Spleen (tissue), 11 donors: ENCODE measurements around the gene SOX8. TPM values are rescaled to one million over a fixed set of nuclear protein-coding genes. Genes with fewer than 3 reads are reported as not detected.

Source experiments
- DNase-seq: peaks from one replicate; pipeline ENCODE4 v3.0.0-alpha.2; 2020
- H3K27ac ChIP-seq, 8 donors: fragments of 200-600 bp; sonication (generic) in 7 of 8; 1 replicate in 4 of 8; 2 replicates in 4 of 8; pipeline versions ENCODE4 v1.5.0 to v1.8.0; 2016 to 2021; ENCODE audit warnings: inconsistent platforms in 4 of 8, mild to moderate bottlenecking in 4 of 8, moderate library complexity in 1 of 8
- H3K27me3 ChIP-seq, 7 donors: fragments of 200-600 bp; sonication (generic) in 6 of 7; replicated peaks in 1 of 7; 1 replicate in 4 of 7; 2 replicates in 3 of 7; pipeline versions ENCODE4 v1.5.0 to v1.8.0; 2016 to 2021; ENCODE audit warnings: inconsistent platforms in 3 of 7, mild to moderate bottlenecking in 1 of 7
- H3K36me3 ChIP-seq, 6 donors: fragments of 200-600 bp; sonication (generic) in 5 of 6; 1 replicate in 4 of 6; 2 replicates in 2 of 6; pipeline versions ENCODE4 v1.5.0 to v1.8.0; 2016 to 2021; ENCODE audit warnings: inconsistent platforms in 2 of 6
- H3K4me1 ChIP-seq, 6 donors: fragments of 200-600 bp; sonication (generic) in 5 of 6; 1 replicate in 3 of 6; 2 replicates in 3 of 6; pipeline versions ENCODE4 v1.5.0 to v1.8.0; 2016 to 2021; ENCODE audit warnings: inconsistent platforms in 3 of 6
- H3K4me3 ChIP-seq, 8 donors: fragments of 200-600 bp; sonication (generic) in 7 of 8; 1 replicate in 4 of 8; 2 replicates in 4 of 8; pipeline versions ENCODE4 v1.5.0 to v1.8.0; 2016 to 2021; ENCODE audit warnings: inconsistent platforms in 4 of 8, mild to moderate bottlenecking in 4 of 8, moderate library complexity in 2 of 8
- H3K9me3 ChIP-seq, 8 donors: fragments of 200-600 bp; sonication (generic) in 7 of 8; 1 replicate in 4 of 8; 2 replicates in 4 of 8; pipeline versions ENCODE4 v1.5.0 to v1.8.0; 2016 to 2021; ENCODE audit warnings: inconsistent platforms in 4 of 8
- POLR2A ChIP-seq, 3 donors: fragments of 450-650 bp; IDR thresholded peaks; one replicate each; pipeline ENCODE4 v1.5.1; 2017; ENCODE audit warnings: antibody characterized with exemption in 3 of 3, mild to moderate bottlenecking in 1 of 3
- POLR2AphosphoS5 ChIP-seq, 3 donors: sonication (generic); formaldehyde crosslinking; IDR thresholded peaks; one replicate each; pipeline ENCODE4 v1.5.1; 2017; ENCODE audit warnings: antibody characterized with exemption in 3 of 3
- WGBS, 5 donors: extraction: QIAGEN DNeasy Blood & Tissue Kit in 3 of 5; methylation state at CpG; one replicate each; pipeline versions ENCODE4 v1.1.5 to v1.1.7; 2013 to 2018; 5-methylcytosine and 5-hydroxymethylcytosine counted together
- intact Hi-C: fragments of 100-400 bp; cut with DNase I; formaldehyde crosslinking; loops from one replicate; pipeline ENCODE4 v1.15.0; 2023; ENCODE audit warnings: low total_unique reads
- polyA plus RNA-seq, 3 donors: library from polyadenylated mRNA; stranded (reverse); fragments of 200-250 nt; gene quantifications; one replicate each; pipeline ENCODE4 v1.2.1, GENCODE V29; 2013
- total RNA-seq, 7 donors: library from RNA; depleted of rRNA in 3 of 7; stranded (reverse); fragments of >200 nt in 3 of 7; fragmentation: NEBNext Ultra II Directional in 4 of 7; extraction: Animal tissue kit (Norgen Biotek cat#: 25700) in 4 of 7; gene quantifications; one replicate each; pipeline versions ENCODE4 v1.1.0 to v1.2.1, GENCODE V29; 2016 to 2021
- TF ChIP-seq, protein P1 (sequence below), 11 experiments: fragments of 200-600 bp in 7 of 11; fragments of 450-650 bp in 4 of 11; sonication (generic) in 4 of 11; IDR thresholded peaks in 8 of 11; conservative IDR thresholded peaks in 3 of 11; 1 replicate in 7 of 11; 2 replicates in 4 of 11; pipeline versions ENCODE4 v1.4.0 to v1.8.0; 2016 to 2021; ENCODE audit warnings: antibody characterized with exemption in 11 of 11, inconsistent platforms in 4 of 11, mild to moderate bottlenecking in 1 of 11
- donor health status: healthy with polysubstance abuse.
- donor health status: DM: no; HTN: no; CAD: no; lungs with moderate emphysema.
- donor health status: DM: no; HTN: no; CAD: no.
- donor health status: Bipolar disorder and iron deficiency.
- donor health status: healthy.
- donor health status: DM: no; HTN: no; CAD: no.
- donor health status: DM: yes; HTN: yes; CAD: no.

SOX8 gene
- total and polyA plus RNA-seq, 10 donors: 0.60 to 3.7 (median 1.7) TPM

DNA sequence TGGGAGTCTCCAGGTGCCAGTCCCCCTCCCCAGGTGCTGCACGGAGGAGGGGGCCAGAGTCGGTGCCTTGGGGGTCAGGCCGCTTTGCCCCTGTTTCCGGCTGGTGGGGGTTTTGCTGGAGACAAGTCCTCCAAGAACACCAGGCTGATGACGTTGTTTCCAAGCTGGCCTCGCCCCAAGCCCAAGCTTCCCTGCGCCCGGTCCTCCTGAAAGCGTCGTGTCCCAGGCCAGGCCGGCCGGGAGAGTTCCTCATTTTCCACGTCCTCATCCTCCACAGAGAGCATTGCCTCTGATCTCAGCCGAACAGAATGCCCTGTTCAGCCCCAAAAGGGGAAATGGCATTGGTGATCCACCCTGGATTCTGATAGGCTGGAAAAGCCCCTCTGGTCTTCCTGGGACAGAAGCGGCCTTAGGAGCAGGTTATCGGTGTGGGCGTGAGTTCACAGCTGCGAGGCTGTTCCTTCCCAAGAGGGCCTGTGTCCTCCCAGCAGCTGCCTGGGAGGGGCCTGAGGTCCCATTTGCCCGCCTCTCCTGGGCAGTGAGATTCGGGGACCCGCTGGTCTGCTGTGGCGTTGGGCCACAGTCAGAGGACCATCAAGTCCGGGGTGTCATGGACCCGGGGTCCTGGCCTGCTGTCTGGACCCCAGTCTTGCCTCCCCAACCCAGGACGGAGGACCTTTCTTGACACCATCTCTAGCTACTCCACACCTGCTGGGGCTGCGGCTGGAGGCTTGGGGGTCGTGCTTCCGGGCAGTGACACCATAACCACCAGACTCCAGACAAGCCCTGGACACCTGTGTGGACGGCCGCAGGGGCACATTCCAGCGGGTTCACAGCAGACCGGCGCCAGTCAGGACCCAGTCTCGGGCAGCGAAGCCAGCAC is 7.1 kb downstream of the SOX8 start:
- TF ChIP-seq, protein P1, sequence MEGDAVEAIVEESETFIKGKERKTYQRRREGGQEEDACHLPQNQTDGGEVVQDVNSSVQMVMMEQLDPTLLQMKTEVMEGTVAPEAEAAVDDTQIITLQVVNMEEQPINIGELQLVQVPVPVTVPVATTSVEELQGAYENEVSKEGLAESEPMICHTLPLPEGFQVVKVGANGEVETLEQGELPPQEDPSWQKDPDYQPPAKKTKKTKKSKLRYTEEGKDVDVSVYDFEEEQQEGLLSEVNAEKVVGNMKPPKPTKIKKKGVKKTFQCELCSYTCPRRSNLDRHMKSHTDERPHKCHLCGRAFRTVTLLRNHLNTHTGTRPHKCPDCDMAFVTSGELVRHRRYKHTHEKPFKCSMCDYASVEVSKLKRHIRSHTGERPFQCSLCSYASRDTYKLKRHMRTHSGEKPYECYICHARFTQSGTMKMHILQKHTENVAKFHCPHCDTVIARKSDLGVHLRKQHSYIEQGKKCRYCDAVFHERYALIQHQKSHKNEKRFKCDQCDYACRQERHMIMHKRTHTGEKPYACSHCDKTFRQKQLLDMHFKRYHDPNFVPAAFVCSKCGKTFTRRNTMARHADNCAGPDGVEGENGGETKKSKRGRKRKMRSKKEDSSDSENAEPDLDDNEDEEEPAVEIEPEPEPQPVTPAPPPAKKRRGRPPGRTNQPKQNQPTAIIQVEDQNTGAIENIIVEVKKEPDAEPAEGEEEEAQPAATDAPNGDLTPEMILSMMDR (IDR thresholded peaks at IDR 0.05 in 8 of 11, conservative IDR thresholded peaks at IDR 0.05 in 3 of 11): no peak
- no peak for TF ChIP-seq POLR2AphosphoS5 (IDR thresholded peaks at IDR 0.05)
- no peak for TF ChIP-seq POLR2A (IDR thresholded peaks at IDR 0.05)
- Histone ChIP-seq H3K9me3 (no peaks in the 10 kb centered on the region), H3K27me3 (peaks cover 0 to 53% (median 0%) of the 10 kb centered on the region in 7 donors), H3K4me3 (no peak overlapping the region), H3K36me3 (no peaks in the 10 kb centered on the region), H3K27ac (no peak overlapping the region), H3K4me1 (no peaks in the 10 kb centered on the region)
- intact Hi-C loops: no loop called here
- WGBS, 5 donors: 69 to 81% (median 70%) methylated on average over 24 to 35 of the region's 35 CpGs
- DNase-seq: no peak

DNA sequence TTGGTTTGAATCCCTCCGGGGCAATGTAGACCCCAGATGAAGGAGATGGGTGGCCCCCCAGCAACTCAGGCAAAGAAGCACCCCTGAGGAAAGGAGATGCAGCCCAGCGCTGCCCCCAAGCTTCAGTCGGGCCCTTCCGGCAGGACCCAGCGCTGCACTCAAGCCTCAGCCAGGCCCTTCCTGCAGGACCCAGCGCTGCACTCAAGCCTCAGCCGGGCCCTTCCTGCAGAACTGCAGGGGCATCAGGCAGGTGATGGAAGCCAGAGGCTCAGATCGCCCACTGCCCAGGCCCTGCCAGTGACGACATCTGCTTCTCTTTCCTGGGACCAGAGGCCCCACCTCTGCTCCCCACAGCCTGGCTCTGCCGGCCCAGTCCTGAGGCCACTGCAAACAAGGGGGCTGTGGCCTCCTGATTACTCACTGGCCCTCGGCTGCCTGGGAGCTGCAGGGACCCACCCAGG is 7.8 kb downstream of the SOX8 start:
- H3K4me3 ChIP-seq: no peak overlapping the region
- H3K27me3 ChIP-seq: peaks cover 0 to 48% (median 0%) of the 10 kb centered on the region in 7 donors
- TF ChIP-seq, protein P1 (IDR thresholded peaks at IDR 0.05 in 8 of 11, conservative IDR thresholded peaks at IDR 0.05 in 3 of 11): no peak
- no peak overlapping the region for H3K27ac ChIP-seq
- DNase-seq: no peak
- H3K9me3 ChIP-seq: peaks cover 0 to 6% (median 2%) of the 10 kb centered on the region in 8 donors
- WGBS, 5 donors: 85 to 90% (median 87%) methylated on average over 9 to 11 of the region's 11 CpGs
- no peaks in the 10 kb centered on the region for H3K4me1 ChIP-seq
- H3K36me3 ChIP-seq: no peaks in the 10 kb centered on the region
- intact Hi-C loops: no loop called here

DNA sequence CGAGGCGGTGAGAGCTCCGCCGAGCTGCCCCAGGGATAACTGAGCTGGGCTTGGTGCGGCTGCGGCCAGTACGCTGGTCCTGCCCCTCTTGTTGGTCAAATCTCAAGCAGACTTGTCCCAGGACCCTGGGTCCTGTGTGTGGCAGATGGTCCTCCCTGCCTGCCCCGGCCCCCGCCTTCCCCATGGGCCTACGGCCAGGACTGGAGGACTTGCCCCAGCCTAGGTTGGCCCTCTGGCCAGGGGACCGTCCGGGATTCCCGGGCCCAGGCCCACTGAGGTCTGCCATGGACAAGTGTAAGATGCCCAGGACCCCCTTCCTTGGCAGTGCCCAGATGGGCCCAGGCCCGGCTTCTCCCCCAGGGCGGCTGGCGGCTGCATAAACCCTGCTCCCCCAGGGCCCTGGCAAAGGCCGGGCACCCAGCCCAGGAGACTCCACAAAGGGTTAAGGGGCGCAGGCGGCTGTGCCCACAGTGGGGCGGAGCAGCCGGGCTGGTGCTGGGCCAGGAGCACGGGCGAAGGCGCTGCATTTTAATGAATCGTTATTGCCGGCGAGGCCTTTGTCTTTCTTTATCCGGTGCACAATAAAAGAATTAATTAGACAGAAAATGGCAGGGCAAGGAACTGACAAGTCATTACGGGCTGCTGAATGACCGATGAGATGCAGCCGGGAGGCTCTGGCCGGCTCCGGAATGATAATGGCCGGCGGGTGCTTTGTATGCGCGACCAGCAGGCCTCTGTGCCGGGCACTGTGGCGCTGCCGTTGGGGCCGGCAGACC is 9.1 kb downstream of the SOX8 start:
- no peaks in the 10 kb centered on the region for H3K36me3 ChIP-seq

More for the DNA sequence above, 9.1 kb downstream of the SOX8 start:
- intact Hi-C loops: no loop called here
- peaks cover 0 to 53% (median 0%) of the 10 kb centered on the region in 7 donors for H3K27me3 ChIP-seq
- WGBS, 5 donors: 89 to 93% (median 90%) methylated on average over 34 to 41 of the region's 41 CpGs
- peaks cover 0 to 19% (median 15%) of the 10 kb centered on the region in 8 donors for H3K9me3 ChIP-seq
- TF ChIP-seq POLR2A (IDR thresholded peaks at IDR 0.05) (no peak), POLR2AphosphoS5 (IDR thresholded peaks at IDR 0.05) (no peak)
- TF ChIP-seq, protein P1 (IDR thresholded peaks at IDR 0.05 in 8 of 11, conservative IDR thresholded peaks at IDR 0.05 in 3 of 11): no peak
- no peak for DNase-seq
- H3K4me1 ChIP-seq: no peaks in the 10 kb centered on the region
- no peak overlapping the region for H3K4me3 ChIP-seq
- H3K27ac ChIP-seq: no peak overlapping the region
